SK-N-SH (cell line): Measurements from ENCODE around the gene HDHD5. TPM values are rescaled to one million over a fixed set of nuclear protein-coding genes. Genes with fewer than 3 reads are reported as not detected.

ENCODE experiments used
- CTCF ChIA-PET: fragments of 300-600, 350-600 bp; formaldehyde crosslinking; extraction: SDS; loops from one replicate; lab custom pipeline; 2021; lab: Yijun Ruan, JAX
- POLR2A ChIA-PET: fragments of 350-600 bp; sonication (Branson Sonifier 250); formaldehyde crosslinking; extraction: SDS; loops from one replicate; lab custom pipeline; 2020; ENCODE audit warnings: antibody characterized with exemption, inconsistent platforms; lab: Yijun Ruan, JAX
- DNase-seq: peaks from one replicate; pipeline ENCODE4 v3.0.0; 2012
- H2AFZ ChIP-seq: fragments of 200-600 bp; sonication (generic); 2 replicates; pipeline ENCODE4 v1.8.1; 2016; ENCODE audit warnings: antibody characterized with exemption, mild to moderate bottlenecking, low read depth
- H3F3A ChIP-seq: fragments of 200-600 bp; sonication (generic); replicated peaks from 2 replicates; pipeline ENCODE3; 2016; ENCODE audit warnings: antibody characterized with exemption, mild to moderate bottlenecking; ENCODE audit not compliant: insufficient read depth
- H3K27ac ChIP-seq, 2 experiments: fragments of 200-500 bp in 1 of 2; fragments of 200-600 bp in 1 of 2; sonication (Bioruptor generic) in 1 of 2; sonication (generic), shearing (Covaris generic) in 1 of 2; 2 replicates each; pipeline versions ENCODE4 v1.5.1 to v1.6.1; 2014 to 2016; ENCODE audit warnings: low read depth in 2 of 2, inconsistent platforms in 1 of 2, low read length in 1 of 2, mild to moderate bottlenecking in 1 of 2, mixed read lengths in 1 of 2
- H3K27me3 ChIP-seq: fragments of 200-600 bp; sonication (generic), shearing (Covaris generic); 2 replicates; pipeline ENCODE4 v1.6.1; 2016; ENCODE audit warnings: mixed run types; ENCODE audit not compliant: insufficient read depth
- H3K36me3 ChIP-seq, 2 experiments: fragments of 200-500 bp in 1 of 2; fragments of 200-600 bp in 1 of 2; sonication (Bioruptor generic) in 1 of 2; sonication (generic) in 1 of 2; replicated peaks in 1 of 2; 2 replicates each; pipeline versions ENCODE3 to v1.5.1; 2014 to 2016; ENCODE audit warnings: low read length in 1 of 2, mild to moderate bottlenecking in 1 of 2; ENCODE audit not compliant: insufficient read depth in 2 of 2, control insufficient read depth in 1 of 2
- H3K4me1 ChIP-seq, 2 experiments: fragments of 200-500 bp in 1 of 2; fragments of 200-600 bp in 1 of 2; sonication (Bioruptor generic) in 1 of 2; sonication (generic), shearing (Covaris generic) in 1 of 2; 2 replicates each; pipeline versions ENCODE4 v1.5.1 to v1.6.1; 2014 to 2016; ENCODE audit warnings: low read depth in 1 of 2, low read length in 1 of 2, mixed run types in 1 of 2; ENCODE audit not compliant: insufficient read depth in 2 of 2, control insufficient read depth in 1 of 2
- H3K4me2 ChIP-seq: fragments of 200-600 bp; sonication (generic), shearing (Covaris generic); 2 replicates; pipeline ENCODE4 v1.6.1; 2017; ENCODE audit warnings: mixed run types
- H3K4me3 ChIP-seq, 2 experiments: fragments of 200-500 bp in 1 of 2; fragments of 200-600 bp in 1 of 2; sonication (Bioruptor generic) in 1 of 2; sonication (generic), shearing (Covaris generic) in 1 of 2; 2 replicates each; pipeline versions ENCODE4 v1.5.1 to v1.8.1; 2014 to 2016; ENCODE audit warnings: low read depth in 2 of 2, inconsistent platforms in 1 of 2, low read length in 1 of 2, mild to moderate bottlenecking in 1 of 2, mixed read lengths in 1 of 2, moderate library complexity in 1 of 2
- H3K79me2 ChIP-seq: fragments of 200-600 bp; sonication (generic); 2 replicates; pipeline ENCODE4 v1.8.1; 2017; ENCODE audit warnings: mild to moderate bottlenecking; ENCODE audit not compliant: insufficient read depth
- H3K9ac ChIP-seq: fragments of 200-600 bp; sonication (generic); 2 replicates; pipeline ENCODE4 v1.6.1; 2017; ENCODE audit warnings: mixed run types
- H3K9me2 ChIP-seq: fragments of 200-600 bp; sonication (generic); 2 replicates; pipeline ENCODE4 v1.6.1; 2017; ENCODE audit warnings: mixed run types
- H3K9me3 ChIP-seq: fragments of 200-600 bp; sonication (generic); 2 replicates; pipeline ENCODE4 v1.6.1; 2017; ENCODE audit warnings: mixed run types, mild to moderate bottlenecking, moderate library complexity
- H4K20me1 ChIP-seq: fragments of 200-600 bp; sonication (generic); 2 replicates; pipeline ENCODE4 v1.6.1; 2017; ENCODE audit warnings: mild to moderate bottlenecking, mixed run types; ENCODE audit not compliant: insufficient read depth
- CTCF ChIP-seq: fragments of 200-600 bp; sonication (generic); IDR thresholded peaks from 2 replicates; pipeline ENCODE4 v1.6.1; 2017; ENCODE audit warnings: antibody characterized with exemption, mild to moderate bottlenecking, moderate library complexity
- ELF1 ChIP-seq: IDR thresholded peaks from 2 replicates; pipeline ENCODE4 v1.4.0; 2012
- EZH2phosphoT487 ChIP-seq: fragments of 200-600 bp; sonication (generic); IDR thresholded peaks from 2 replicates; pipeline ENCODE4 v1.6.1; 2017; ENCODE audit warnings: low read depth, mixed run types, mild to moderate bottlenecking, antibody characterized with exemption, moderate library complexity, borderline replicate concordance
- FOXM1 ChIP-seq: IDR thresholded peaks from 2 replicates; pipeline ENCODE4 v1.4.0; 2012; ENCODE audit warnings: low read depth, mild to moderate bottlenecking
- GATA2 ChIP-seq: sonication (generic); formaldehyde crosslinking; IDR thresholded peaks from 2 replicates; pipeline ENCODE4 v1.5.0; 2020; ENCODE audit warnings: mild to moderate bottlenecking, missing genetic modification reagents
- JUND ChIP-seq: IDR thresholded peaks from 2 replicates; pipeline ENCODE4 v1.4.0; 2012
- MAX ChIP-seq: IDR thresholded peaks from 2 replicates; pipeline ENCODE4 v1.4.0; 2012; ENCODE audit warnings: low read depth
- MXI1 ChIP-seq: IDR thresholded peaks from 2 replicates; pipeline ENCODE4 v1.6.1; 2012; ENCODE audit warnings: mild to moderate bottlenecking, low read depth, low read length, improper control_type of control experiment
- POLR2AphosphoS5 ChIP-seq: IDR thresholded peaks from 2 replicates; pipeline ENCODE4 v1.6.1; 2012; ENCODE audit warnings: low read depth, low read length
- RCOR1 ChIP-seq: fragments of 150-350 bp; IDR thresholded peaks from 2 replicates; pipeline ENCODE4 v1.6.1; 2017; ENCODE audit warnings: antibody characterized with exemption, low read length
- RFX5 ChIP-seq: IDR thresholded peaks from 2 replicates; pipeline ENCODE4 v1.6.1; 2012; ENCODE audit warnings: mild to moderate bottlenecking, improper control_type of control experiment, low read length
- TAF1 ChIP-seq: IDR thresholded peaks from 2 replicates; pipeline ENCODE4 v1.6.1; 2012; ENCODE audit warnings: low read depth, mild to moderate bottlenecking, low read length, moderate library complexity, borderline replicate concordance
- TCF12 ChIP-seq: IDR thresholded peaks from 2 replicates; pipeline ENCODE4 v1.4.0; 2012
- USF1 ChIP-seq: IDR thresholded peaks from 2 replicates; pipeline ENCODE4 v1.4.0; 2012; ENCODE audit warnings: low read depth, borderline replicate concordance
- USF2 ChIP-seq: fragments of 150-350 bp; IDR thresholded peaks from 2 replicates; pipeline ENCODE4 v1.6.1; 2017; ENCODE audit warnings: antibody characterized with exemption, low read length, low read depth, borderline replicate concordance
- ZBTB33 ChIP-seq: IDR thresholded peaks from 2 replicates; pipeline ENCODE4 v1.4.0; 2012; ENCODE audit warnings: low read depth, borderline replicate concordance
- WGBS: methylation state at CpG from one replicate; pipeline ENCODE4 v1.1.6; 2017; ENCODE audit warnings: low lambda C conversion rate; 5-methylcytosine and 5-hydroxymethylcytosine counted together
- polyA plus RNA-seq, 3 experiments: library from polyadenylated mRNA; depleted of rRNA; stranded (reverse); fragments of >200 nt; gene quantifications; 2 replicates each; pipeline ENCODE4 v1.2.3, GENCODE V29; 2012

HDHD5 gene
- polyA plus RNA-seq, 1 of the 3 experiments (the other 2 are of a cell fraction), result 43.3 TPM

GRCh38 chr22:17172029-17172833 is 13.2 kb upstream of the HDHD5 start:
- no peak overlapping the region; a peak in 1 of 4 replicates for H3K27ac ChIP-seq
- TF ChIP-seq POLR2AphosphoS5 (no peak), MXI1 (no peak), EZH2phosphoT487 (no peak), RCOR1 (no peak), MAX (no peak), FOXM1 (no peak), ELF1 (no peak), GATA2 (CRISPR knock-in tag) (no peak), TCF12 (no peak), RFX5 (no peak), JUND (no peak)
- H3K79me2 ChIP-seq, result no peaks in the 10 kb centered on the region
- no peaks in the 10 kb centered on the region for H4K20me1 ChIP-seq
- peak; percentile 34 for DNase-seq
- H3K9ac ChIP-seq, result no peak overlapping the region
- H3K36me3 ChIP-seq, result no peaks in the 10 kb centered on the region
- H3F3A ChIP-seq, result peaks cover 3% of the 10 kb centered on the region
- H3K9me3 ChIP-seq, result no peaks in the 10 kb centered on the region
- peak overlapping the region; percentile 81; the same call in 1 of the 2 replicates for H3K4me2 ChIP-seq
- ChIA-PET POLR2A (interaction anchor here (0.6 to 1.7 kb wide), 15 partner anchors 9 to 329 kb away, joined by 3 to 11 read pairs (median 4); partner anchors contain the start of genes HDHD5 and TMEM121B), CTCF (interaction anchor here (0.6 to 4.5 kb wide), 83 partner anchors 8 to 774 kb away, joined by 3 to 96 read pairs (median 5); partner anchors contain the start of genes HDHD5 and IL17RA)
- peak overlapping the region; percentile 99 for H2AFZ ChIP-seq
- no peaks in the 10 kb centered on the region for H3K9me2 ChIP-seq
- peak overlapping the region; percentile 59 to 99; a peak in 3 of 4 replicates for H3K4me3 ChIP-seq
- H3K4me1 ChIP-seq, result peaks cover 0 to 3% of the 10 kb centered on the region in 2 experiments; a peak in 1 of 4 replicates
- 85% methylated on average over 15 of the region's 24 CpGs for WGBS
- H3K27me3 ChIP-seq, result no peaks in the 10 kb centered on the region

- Histone ChIP-seq H3K36me3 (no peaks in the 10 kb centered on the region), H3K9ac (peak overlapping the region; percentile 76), H3K9me3 (no peaks in the 10 kb centered on the region), H3K27ac (peak overlapping the region; percentile 72 to 82), H2AFZ (peak overlapping the region; percentile 99), H3K4me3 (peak overlapping the region; percentile 59 to 99), H3K27me3 (no peaks in the 10 kb centered on the region), H3K9me2 (no peaks in the 10 kb centered on the region), H4K20me1 (no peaks in the 10 kb centered on the region), H3K4me1 (peaks cover 0 to 3% of the 10 kb centered on the region in 2 experiments; a peak in 1 of 4 replicates), H3F3A (peaks cover 3% of the 10 kb centered on the region), H3K79me2 (no peaks in the 10 kb centered on the region), H3K4me2 (peak overlapping the region; percentile 81)
- ChIA-PET POLR2A (interaction anchor here (0.6 to 1.7 kb wide), 16 partner anchors 8 to 468 kb away, joined by 3 to 11 read pairs (median 4); partner anchors contain the start of genes HDHD5 and TMEM121B), CTCF (interaction anchor here (0.5 to 4.5 kb wide), 95 partner anchors 9 to 1878 kb away, joined by 3 to 96 read pairs (median 5); partner anchors contain the start of genes DGCR6, HDHD5 and IL17RA)
- WGBS, result under 1% methylated on average over 40 of the region's 83 CpGs
- DNase-seq, result peak; percentile 96
- TF ChIP-seq USF2 (no peak), RFX5 (0 out of 2 replicates have a peak, but pooled peaks have one; percentile 5), USF1 (0 out of 2 replicates have a peak, but pooled peaks have one; percentile 6), MAX (peak; percentile 15; the same call in 1 of the 2 replicates), MXI1 (peak; percentile 47; the same call in 1 of the 2 replicates), JUND (no peak), TAF1 (0 out of 2 replicates have a peak, but pooled peaks have one; percentile 20), RCOR1 (no peak), ZBTB33 (0 out of 2 replicates have a peak, but pooled peaks have one; percentile 11), CTCF (peak; percentile 90)
Observed at GRCh38 chr22:17171153-17172028, 12.3 kb upstream of the HDHD5 start.
